ENCODE measurements around the gene RUNX1. TPM values are rescaled to one million over a fixed set of nuclear protein-coding genes. Genes with fewer than 3 reads are reported as not detected.

Gene RUNX1
- total RNA-seq, 1 experiment from 2014 or later: 55.2 TPM

GRCh38 chr21:34935898-34936297 lies 113.2 kb downstream of the RUNX1 start:
- H4K20me1 ChIP-seq (ENCODE audit: low read length): no peaks in the 10 kb centered on the region
- peak overlapping the region; percentile 15 for H3K27ac ChIP-seq (ENCODE audit: low read length)
- DNase-seq (peak; percentile 68), ATAC-seq (peak; percentile 76)
- ChIA-PET CTCF (interaction anchor here (0.7 kb wide), 1 partner anchor 295 kb away, joined by 7 read pairs; no protein-coding TSS in a partner anchor), POLR2A (ENCODE audit: unreplicated experiment) (interaction anchor here (0.7 kb wide), 1 partner anchor 15 kb away, joined by 5 read pairs; no protein-coding TSS in a partner anchor)
- no peak overlapping the region for H3K9ac ChIP-seq (ENCODE audit: low read length)
- no peaks in the 10 kb centered on the region for H3F3A ChIP-seq (ENCODE audit: low read length, unreplicated experiment)
- H2AFZ ChIP-seq (ENCODE audit: low read length): no peak overlapping the region
- no peaks in the 10 kb centered on the region for H3K27me3 ChIP-seq (ENCODE audit: low read length)
- no peaks in the 10 kb centered on the region for H3K9me2 ChIP-seq (replicated peaks; ENCODE audit: low read length)
- BruUV-seq (replicated peaks): no TSS peak
- peaks cover 16% of the 10 kb centered on the region; the same call in 1 of the 2 replicates for H3K79me2 ChIP-seq (ENCODE audit: low read length)
- intact Hi-C loops (cut with micrococcal nuclease): loop anchor here (1.0 to 5.0 kb wide), 3 partner anchors 29 to 111 kb away; no protein-coding TSS in a partner anchor
- H3K4me2 ChIP-seq (ENCODE audit: low read length): peak overlapping the region; percentile 35
- H3K4me1 ChIP-seq (ENCODE audit: insufficient read depth, low read length): peaks cover 43% of the 10 kb centered on the region
- no peak for TF ChIP-seq CTCF (conservative IDR thresholded peaks at IDR 0.05; ENCODE audit: low read depth, low read length)
- TF ChIP-seq EZH2 (IDR thresholded peaks at IDR 0.05; ENCODE audit: low read length, unreplicated experiment): no peak
- no peak for TF ChIP-seq EZH2phosphoT487 (IDR thresholded peaks at IDR 0.05; ENCODE audit: borderline replicate concordance, low read length)
- H3K36me3 ChIP-seq (ENCODE audit: low read depth, low read length): no peaks in the 10 kb centered on the region
- no peak overlapping the region for H3K4me3 ChIP-seq (ENCODE audit: low read length)
- H3K9me3 ChIP-seq (ENCODE audit: low read length): no peaks in the 10 kb centered on the region

- no peaks in the 10 kb centered on the region for H3K36me3 ChIP-seq (ENCODE audit: low read depth, low read length)
- H3K9ac ChIP-seq (ENCODE audit: low read length): no peak overlapping the region
- H3K79me2 ChIP-seq (ENCODE audit: low read length): peaks cover 16% of the 10 kb centered on the region; the same call in 1 of the 2 replicates
- ChIA-PET POLR2A (ENCODE audit: unreplicated experiment) (no interaction called here), CTCF (interaction anchor here (0.6 kb wide), 1 partner anchor 201 kb away, joined by 3 read pairs; no protein-coding TSS in a partner anchor)
- H3K4me3 ChIP-seq (ENCODE audit: low read length): no peak overlapping the region
- H3K9me2 ChIP-seq (replicated peaks; ENCODE audit: low read length): no peaks in the 10 kb centered on the region
- H3K4me2 ChIP-seq (ENCODE audit: low read length): peak overlapping the region; percentile 35
- H3K27me3 ChIP-seq (ENCODE audit: low read length): no peaks in the 10 kb centered on the region
- ATAC-seq: peak; percentile 11; the same call in 1 of the 2 replicates
- intact Hi-C loops (cut with micrococcal nuclease): loop anchor here (5.0 kb wide), 1 partner anchor 47 kb away; no protein-coding TSS in a partner anchor
- no TSS peak for BruUV-seq (replicated peaks)
- no peaks in the 10 kb centered on the region for H3K9me3 ChIP-seq (ENCODE audit: low read length)
- H3K4me1 ChIP-seq (ENCODE audit: insufficient read depth, low read length): peaks cover 43% of the 10 kb centered on the region
- TF ChIP-seq EZH2 (IDR thresholded peaks at IDR 0.05; ENCODE audit: low read length, unreplicated experiment) (no peak), CTCF (conservative IDR thresholded peaks at IDR 0.05; ENCODE audit: low read depth, low read length) (no peak), EZH2phosphoT487 (IDR thresholded peaks at IDR 0.05; ENCODE audit: borderline replicate concordance, low read length) (no peak)
- no peaks in the 10 kb centered on the region for H4K20me1 ChIP-seq (ENCODE audit: low read length)
- H3K27ac ChIP-seq (ENCODE audit: low read length): peak overlapping the region; percentile 14; the same call in 1 of the 2 replicates
- H3F3A ChIP-seq (ENCODE audit: low read length, unreplicated experiment): no peaks in the 10 kb centered on the region
- DNase-seq: no peak
- H2AFZ ChIP-seq (ENCODE audit: low read length): no peak overlapping the region
Observed at GRCh38 chr21:34935452-34935851, 113.7 kb downstream of the RUNX1 start.

- no peaks in the 10 kb centered on the region for H3K36me3 ChIP-seq (ENCODE audit: low read depth, low read length)
- no peak overlapping the region for H3K27ac ChIP-seq (ENCODE audit: low read length)
- ATAC-seq (no peak), DNase-seq (no peak)
- H3K27me3 ChIP-seq (ENCODE audit: low read length): no peaks in the 10 kb centered on the region
- peaks cover 16% of the 10 kb centered on the region; the same call in 1 of the 2 replicates for H3K79me2 ChIP-seq (ENCODE audit: low read length)
- POLR2A ChIA-PET (ENCODE audit: unreplicated experiment): no interaction called here
- no peak overlapping the region for H3K4me3 ChIP-seq (ENCODE audit: low read length)
- no peaks in the 10 kb centered on the region for H4K20me1 ChIP-seq (ENCODE audit: low read length)
- H3F3A ChIP-seq (ENCODE audit: low read length, unreplicated experiment): no peaks in the 10 kb centered on the region
- CTCF ChIA-PET: no interaction called here
- H3K9me2 ChIP-seq (replicated peaks; ENCODE audit: low read length): no peaks in the 10 kb centered on the region
- no peak overlapping the region for H3K4me2 ChIP-seq (ENCODE audit: low read length)
- H2AFZ ChIP-seq (ENCODE audit: low read length): no peak overlapping the region
- intact Hi-C loops (cut with micrococcal nuclease): no loop called here
- no peak for TF ChIP-seq CTCF (conservative IDR thresholded peaks at IDR 0.05; ENCODE audit: low read depth, low read length)
- TF ChIP-seq EZH2phosphoT487 (IDR thresholded peaks at IDR 0.05; ENCODE audit: borderline replicate concordance, low read length): no peak
- TF ChIP-seq EZH2 (IDR thresholded peaks at IDR 0.05; ENCODE audit: low read length, unreplicated experiment): no peak
- no peak overlapping the region for H3K9ac ChIP-seq (ENCODE audit: low read length)
- BruUV-seq (replicated peaks): no TSS peak
- no peaks in the 10 kb centered on the region for H3K9me3 ChIP-seq (ENCODE audit: low read length)
- peaks cover 41% of the 10 kb centered on the region for H3K4me1 ChIP-seq (ENCODE audit: insufficient read depth, low read length)
Observed at GRCh38 chr21:34934350-34934749, 114.8 kb downstream of the RUNX1 start.
